ENCODE data around the gene GALNT13. TPM values are rescaled to one million over a fixed set of nuclear protein-coding genes. Genes with fewer than 3 reads are reported as not detected.

The GALNT13 gene
- total RNA-seq, 2 donors from 2014 or later = 6.0 to 9.8 TPM

- H3K4me3 ChIP-seq (ENCODE audit: low read length) = no peak overlapping the region
- no peak overlapping the region for H3K9ac ChIP-seq (ENCODE audit: extremely low read depth, low read length, poor library complexity, severe bottlenecking)
- H3K27me3 ChIP-seq (ENCODE audit: control insufficient read depth, insufficient read depth, low read length, poor library complexity, severe bottlenecking) = no peaks in the 10 kb centered on the region
- H3K36me3 ChIP-seq (ENCODE audit: control insufficient read depth, insufficient read depth, low read length) = no peaks in the 10 kb centered on the region
- no peaks in the 10 kb centered on the region for H3K9me3 ChIP-seq (ENCODE audit: control insufficient read depth, low read length)
- H3K4me1 ChIP-seq (ENCODE audit: control insufficient read depth, insufficient read depth, low read length) = no peaks in the 10 kb centered on the region
- Mint-ChIP-seq H3K27me3 (ENCODE audit: insufficient read depth) (no peaks in the 10 kb centered on the region), H3K27ac (no peak overlapping the region), H3K4me3 (no peak overlapping the region), H3K4me1 (peaks cover 5% of the 10 kb centered on the region), H3K36me3 (ENCODE audit: low read depth) (no peaks in the 10 kb centered on the region), H3K9me3 (no peaks in the 10 kb centered on the region)
- 100% methylated on average over 1 of the region's 1 CpG for WGBS, 2 experiments (ENCODE audit: insufficient coverage in 1 of 2, insufficient read length in 1 of 2)
- H3K27ac ChIP-seq (ENCODE audit: low read depth, low read length) = no peak overlapping the region
- no peak for TF ChIP-seq CTCF (conservative IDR thresholded peaks at IDR 0.05)
- DNase-seq = no peak
Measured at GRCh38 chr2:154490530-154490929, 618.8 kb downstream of the GALNT13 start.

GRCh38 chr2:154495455-154495868 lies 623.7 kb downstream of the GALNT13 start:
- H3K4me1 ChIP-seq (ENCODE audit: control insufficient read depth, insufficient read depth, low read length) = no peaks in the 10 kb centered on the region
- H3K9me3 ChIP-seq (ENCODE audit: control insufficient read depth, low read length) = no peaks in the 10 kb centered on the region
- H3K36me3 ChIP-seq (ENCODE audit: control insufficient read depth, insufficient read depth, low read length) = no peaks in the 10 kb centered on the region
- no peaks in the 10 kb centered on the region for H3K4me1 Mint-ChIP-seq
- no peaks in the 10 kb centered on the region for H3K36me3 Mint-ChIP-seq (ENCODE audit: low read depth)
- no peak overlapping the region for H3K4me3 Mint-ChIP-seq
- no peak overlapping the region for H3K4me3 ChIP-seq (ENCODE audit: low read length)
- DNase-seq = no peak
- H3K27ac Mint-ChIP-seq = no peak overlapping the region
- no peaks in the 10 kb centered on the region for H3K27me3 Mint-ChIP-seq (ENCODE audit: insufficient read depth)
- WGBS, 2 experiments (ENCODE audit: insufficient coverage in 1 of 2, insufficient read length in 1 of 2) = 92 to 98% methylated on average over 4 of the region's 4 CpGs
- no peak overlapping the region for H3K9ac ChIP-seq (ENCODE audit: extremely low read depth, low read length, poor library complexity, severe bottlenecking)
- H3K27ac ChIP-seq (ENCODE audit: low read depth, low read length) = no peak overlapping the region
- no peaks in the 10 kb centered on the region for H3K9me3 Mint-ChIP-seq
- H3K27me3 ChIP-seq (ENCODE audit: control insufficient read depth, insufficient read depth, low read length, poor library complexity, severe bottlenecking) = no peaks in the 10 kb centered on the region
- no peak for TF ChIP-seq CTCF (conservative IDR thresholded peaks at IDR 0.05)

- TF ChIP-seq CTCF (conservative IDR thresholded peaks at IDR 0.05) = no peak
- no peaks in the 10 kb centered on the region for H3K9me3 ChIP-seq (ENCODE audit: control insufficient read depth, low read length)
- no peak overlapping the region for H3K4me3 ChIP-seq (ENCODE audit: low read length)
- H3K27me3 Mint-ChIP-seq (ENCODE audit: insufficient read depth) = no peaks in the 10 kb centered on the region
- no peak for DNase-seq
- H3K4me3 Mint-ChIP-seq = no peak overlapping the region
- H3K27me3 ChIP-seq (ENCODE audit: control insufficient read depth, insufficient read depth, low read length, poor library complexity, severe bottlenecking) = no peaks in the 10 kb centered on the region
- H3K27ac ChIP-seq (ENCODE audit: low read depth, low read length) = no peak overlapping the region
- no peaks in the 10 kb centered on the region for H3K9me3 Mint-ChIP-seq
- no peaks in the 10 kb centered on the region for H3K4me1 Mint-ChIP-seq
- H3K36me3 Mint-ChIP-seq (ENCODE audit: low read depth) = peaks cover 1% of the 10 kb centered on the region
- H3K27ac Mint-ChIP-seq = no peak overlapping the region
- no peaks in the 10 kb centered on the region for H3K36me3 ChIP-seq (ENCODE audit: control insufficient read depth, insufficient read depth, low read length)
- no peak overlapping the region for H3K9ac ChIP-seq (ENCODE audit: extremely low read depth, low read length, poor library complexity, severe bottlenecking)
- no peaks in the 10 kb centered on the region for H3K4me1 ChIP-seq (ENCODE audit: control insufficient read depth, insufficient read depth, low read length)
Measured at GRCh38 chr2:154497019-154497418, 625.3 kb downstream of the GALNT13 start.
